HS-27A (cell line): ENCODE data around the gene RAB24.
"Not testable (repeated sequence)": the region's sequence is repeated elsewhere in the genome, so short reads cannot be mapped to it uniquely, and the experiment has no call there.

Experiments used
- DNase-seq: peaks from one replicate; pipeline ENCODE4 v3.0.0-alpha.2; 2012; ENCODE audit warnings: low read depth, missing footprints

The RAB24 gene

DNA sequence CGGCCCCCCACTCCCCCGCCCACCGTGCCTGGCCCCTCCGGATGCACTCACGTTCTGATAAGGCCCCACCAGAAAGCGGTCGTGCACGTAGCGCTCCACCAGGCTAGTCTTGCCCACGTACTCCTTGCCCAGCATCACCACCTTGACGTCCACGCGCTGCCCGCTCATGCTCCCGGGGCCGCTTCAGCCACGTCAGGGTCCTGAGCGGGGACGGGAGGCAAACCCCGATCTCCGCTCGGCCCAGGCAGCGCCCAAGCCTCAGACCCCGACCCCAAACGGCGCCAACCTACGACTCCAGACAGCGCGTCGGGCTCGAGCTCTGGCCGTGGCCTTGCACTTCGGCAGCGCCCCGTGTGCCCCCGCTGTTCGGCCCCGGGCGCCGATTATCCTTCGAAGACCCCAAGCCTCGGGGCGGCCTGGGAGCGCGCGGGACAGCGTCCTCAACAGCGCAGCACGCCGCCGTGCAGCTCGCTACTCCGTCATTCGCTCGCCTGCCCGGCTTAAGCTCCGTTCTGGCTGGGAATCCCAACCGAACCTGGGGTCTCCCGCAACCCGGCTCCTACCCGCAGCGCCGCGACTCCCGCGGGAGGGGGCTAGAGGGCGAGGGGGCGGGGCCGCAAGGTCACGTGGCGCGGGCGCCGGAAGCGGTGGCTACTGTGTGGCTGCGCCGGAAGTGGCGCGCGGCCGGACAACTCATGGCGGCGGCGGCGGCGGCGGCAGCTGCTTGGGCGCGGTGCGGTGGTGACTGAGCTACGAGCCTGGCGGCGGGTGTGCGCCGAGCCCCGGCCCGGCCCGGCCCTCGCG, at the start of gene RAB24, which contains the start of gene PRELID1:
RAB24 (minus strand) TSS at position 599 of the 804 bp plus-strand sequence; CDS start at position 168, 431 bp downstream.
PRELID1 (plus strand) TSS at position 679 of the 804 bp plus-strand sequence. CDS start 187 bp downstream, outside the sequence.
- DNase-seq, result no peak

DNA sequence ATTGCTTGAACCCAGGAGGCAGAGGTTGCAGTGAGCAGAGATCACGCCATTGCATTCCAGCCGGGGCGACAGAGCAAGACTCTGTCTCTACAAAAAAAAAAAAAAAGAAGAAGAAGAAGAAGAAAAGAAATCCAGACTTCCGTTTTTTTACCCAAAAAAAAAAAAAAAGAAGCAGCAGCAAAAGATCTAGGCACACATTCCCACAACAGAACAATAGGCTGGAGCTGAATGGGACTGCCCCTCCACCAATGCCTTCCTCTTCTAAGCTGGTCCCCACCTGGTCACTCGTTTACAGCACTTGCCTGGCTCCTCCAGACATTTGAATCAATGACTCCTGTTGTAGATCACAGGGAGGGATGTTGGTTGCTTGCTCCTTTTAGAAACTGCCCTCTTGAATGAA, 49.6 kb upstream of the RAB24 start:
- no peak for DNase-seq

DNA sequence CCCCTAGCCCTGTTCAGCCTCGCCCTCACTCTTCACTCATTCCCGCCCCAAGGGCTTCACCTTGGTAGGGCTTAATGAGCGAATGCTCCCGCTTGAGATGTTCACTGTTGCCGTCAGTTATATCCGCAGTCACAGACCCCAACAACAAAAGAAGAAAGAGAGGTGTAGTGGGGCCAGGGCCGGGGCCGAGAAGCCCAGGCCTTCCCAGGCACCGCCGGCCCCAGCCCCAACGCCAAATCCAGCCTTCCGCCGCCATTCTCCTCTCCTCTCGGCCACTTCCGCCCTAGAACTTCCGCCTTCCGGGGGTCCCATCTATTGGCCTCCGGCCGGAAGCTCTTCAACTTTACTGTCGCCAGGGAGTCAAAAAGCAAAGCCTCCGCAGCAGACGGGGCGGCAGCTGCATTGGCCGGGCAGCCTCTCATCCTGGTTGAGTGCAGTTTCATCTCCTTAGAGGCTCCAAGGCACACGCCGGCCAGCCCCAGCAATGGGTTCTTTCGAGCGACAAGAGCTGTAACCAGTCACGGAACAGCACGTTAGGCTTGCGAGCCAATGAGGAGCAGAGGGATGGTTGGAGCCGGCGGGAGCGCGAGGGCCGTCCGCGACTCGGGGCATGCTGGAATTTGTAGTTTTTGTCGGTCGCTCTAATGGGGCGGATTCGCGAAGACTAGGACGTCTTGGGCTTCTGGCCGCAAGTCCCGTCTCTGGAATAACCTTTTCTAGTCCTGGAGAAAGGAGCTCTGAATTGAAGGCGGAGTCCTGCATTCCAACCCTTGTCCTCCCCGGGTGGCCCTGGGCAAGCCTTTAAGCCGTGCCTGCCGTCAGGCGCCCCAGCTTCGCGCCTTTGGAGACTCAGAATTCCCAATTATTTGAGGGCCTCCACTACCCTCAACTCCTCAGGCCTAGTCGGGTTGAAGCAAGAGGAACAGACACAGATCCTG, 48.1 kb upstream of the RAB24 start, which contains the start of gene LMAN2:
LMAN2 (minus strand) TSS at position 277 of the 938 bp plus-strand sequence; CDS start at position 256, 21 bp downstream.
- peak; percentile 78 for DNase-seq

DNA sequence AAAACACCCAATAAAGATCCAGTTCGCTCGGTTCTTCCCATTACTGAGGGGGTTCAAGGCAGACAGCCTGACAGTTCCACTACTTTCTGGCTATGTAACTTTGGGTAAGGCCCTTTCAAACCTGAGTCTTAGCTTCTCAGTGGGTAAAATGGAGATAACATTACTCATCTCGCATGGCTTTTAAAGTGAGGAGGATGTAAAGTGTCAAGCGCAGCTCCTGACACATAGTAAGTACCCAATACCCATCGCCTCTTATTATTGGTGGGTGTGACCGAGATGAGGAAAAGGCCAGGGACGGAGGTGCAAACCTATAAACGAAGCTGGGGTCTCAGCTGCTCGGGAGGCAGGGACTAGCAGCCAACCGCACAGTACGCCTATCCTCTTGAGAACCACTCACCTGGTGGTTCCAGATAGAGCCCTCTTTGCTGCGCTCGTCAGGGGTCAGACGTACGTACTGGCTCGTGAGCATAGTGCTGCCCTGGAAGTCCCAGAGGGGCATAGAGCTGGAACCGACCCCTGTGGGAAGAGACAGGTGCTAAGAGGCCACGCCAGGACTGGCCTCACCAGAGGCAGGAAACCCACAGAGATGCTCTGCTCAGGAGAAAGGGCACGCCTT, 47.4 kb upstream of the RAB24 start:
- no peak for DNase-seq

DNA sequence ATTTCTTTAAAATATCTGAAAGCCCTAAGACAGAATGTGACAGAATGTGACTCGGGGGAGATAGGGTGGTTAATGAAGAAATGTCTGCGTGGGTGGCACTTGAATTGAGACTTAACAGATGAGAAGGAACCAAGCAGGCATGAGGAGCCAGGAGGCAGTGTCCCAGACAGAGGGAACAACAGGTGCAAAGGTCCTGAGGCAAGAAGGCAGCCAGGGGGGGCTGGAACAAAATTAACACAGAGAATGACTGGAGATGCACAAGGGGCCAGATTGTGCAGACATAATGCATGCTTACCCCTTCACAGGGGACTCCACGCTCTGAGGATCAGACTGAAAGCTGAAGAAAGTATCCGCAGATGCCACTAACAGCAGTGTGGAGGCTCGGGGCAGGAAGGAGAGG, 46.2 kb upstream of the RAB24 start:
- DNase-seq, result no peak

DNA sequence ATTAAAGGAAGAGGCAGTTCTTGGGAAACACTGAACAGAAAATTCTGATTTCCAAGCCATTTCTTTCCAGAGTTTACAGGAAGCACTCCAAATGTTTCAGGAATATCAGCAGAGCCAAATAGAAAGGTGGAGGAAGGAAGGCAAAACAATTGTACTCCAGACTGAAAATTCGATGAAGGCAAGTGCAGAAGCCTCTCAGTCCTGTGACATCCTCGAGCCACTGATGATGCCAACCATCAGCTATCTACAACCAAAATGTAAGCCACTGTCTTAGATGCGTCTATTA, 45.8 kb upstream of the RAB24 start:
- no peak for DNase-seq

DNA sequence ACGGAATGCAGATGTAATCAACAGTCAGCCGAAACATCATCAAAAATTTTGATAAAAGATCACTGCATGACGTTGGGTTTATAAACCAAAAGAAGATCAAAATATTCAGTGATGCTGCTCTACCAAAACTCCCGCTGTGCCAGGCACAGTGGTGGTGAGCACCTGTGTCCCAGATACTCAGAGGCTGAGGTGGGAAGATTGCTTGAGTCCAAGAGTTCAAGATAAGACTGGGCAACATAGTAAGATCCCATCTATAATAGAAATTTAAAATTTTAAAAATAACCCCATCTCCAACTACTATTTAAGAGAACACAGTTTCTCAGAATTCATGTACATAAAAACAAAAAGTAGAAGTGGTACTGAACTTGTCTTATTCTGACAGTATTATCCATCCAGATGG, 44.2 kb upstream of the RAB24 start:
- no peak for DNase-seq

DNA sequence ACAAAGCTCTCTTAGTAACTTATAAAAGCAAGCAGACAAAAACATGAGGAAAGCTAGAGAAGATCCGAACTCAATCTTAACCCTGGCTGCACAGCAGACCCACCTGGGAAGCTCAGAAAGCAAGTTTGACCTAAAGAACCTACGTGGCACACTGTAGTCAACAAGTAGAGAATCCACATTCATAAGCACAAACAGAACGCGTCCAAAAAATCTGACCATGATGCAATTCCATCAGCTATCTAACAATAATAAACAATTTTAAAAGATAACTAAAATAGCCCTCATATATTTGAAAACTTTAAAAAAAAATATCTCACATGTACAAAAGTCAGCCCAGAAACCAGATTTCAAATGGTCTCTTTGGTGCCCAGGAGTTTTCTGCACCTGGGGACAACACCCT, 43.3 kb upstream of the RAB24 start:
- no peak for DNase-seq

DNA sequence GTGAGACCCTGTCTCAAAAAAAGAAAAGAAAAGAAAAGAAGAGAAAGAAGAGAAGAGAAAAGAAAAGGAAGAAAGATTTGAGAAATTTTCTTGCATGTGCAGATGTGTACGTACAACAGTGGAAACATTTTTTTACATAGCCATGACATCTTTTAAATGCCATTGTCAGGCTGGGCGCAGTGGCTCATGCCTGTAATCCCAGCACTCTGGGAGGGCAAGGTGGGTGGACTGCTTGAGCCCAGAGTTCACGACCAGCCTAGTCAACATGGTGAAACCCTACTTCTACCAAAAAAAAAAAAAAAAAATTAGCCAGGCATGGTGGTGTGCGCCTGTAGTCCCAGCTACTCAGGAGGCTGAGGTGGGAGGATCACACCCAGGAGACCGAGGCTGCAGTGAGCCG, 41.4 kb upstream of the RAB24 start:
- no peak for DNase-seq

DNA sequence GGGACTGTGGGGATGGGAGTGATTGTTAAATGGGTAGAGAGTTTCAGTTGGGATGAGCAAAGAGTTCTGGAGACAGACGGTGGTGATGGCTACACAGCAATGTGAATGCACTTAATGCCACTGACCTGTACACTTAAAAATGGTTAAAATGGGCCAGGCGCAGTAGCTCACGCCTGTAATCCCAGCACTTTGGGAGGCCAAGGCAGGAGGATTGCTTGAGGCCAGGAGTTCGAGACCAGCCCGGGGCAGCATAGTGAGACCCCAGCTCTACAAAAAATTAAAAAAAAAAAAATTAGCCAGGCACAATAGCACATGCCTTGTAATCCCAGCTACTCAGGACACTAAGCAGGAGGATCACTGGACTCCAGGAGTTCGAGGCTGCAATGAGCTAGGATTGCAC, 40.3 kb upstream of the RAB24 start:
- DNase-seq, result no peak

DNA sequence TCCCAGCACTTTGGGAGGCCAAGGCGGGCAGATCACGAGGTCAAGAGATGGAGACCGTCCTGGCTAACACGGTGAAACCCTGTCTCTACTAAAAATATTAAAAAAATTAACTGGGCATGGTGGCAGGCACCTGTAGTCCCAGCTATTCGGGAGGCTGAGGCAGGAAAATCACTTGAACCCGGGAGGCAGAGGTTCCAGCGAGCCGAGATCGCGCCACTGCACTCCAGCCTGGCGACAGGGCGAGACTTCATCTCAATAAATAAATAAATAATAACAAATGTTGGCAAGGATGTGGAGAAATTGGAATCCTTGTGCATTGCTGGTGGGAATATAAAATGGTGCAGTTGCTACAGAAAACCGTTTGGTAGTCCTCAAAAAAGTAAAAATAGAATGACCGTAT, 39.5 kb upstream of the RAB24 start:
- DNase-seq, result not testable (repeated sequence)

DNA sequence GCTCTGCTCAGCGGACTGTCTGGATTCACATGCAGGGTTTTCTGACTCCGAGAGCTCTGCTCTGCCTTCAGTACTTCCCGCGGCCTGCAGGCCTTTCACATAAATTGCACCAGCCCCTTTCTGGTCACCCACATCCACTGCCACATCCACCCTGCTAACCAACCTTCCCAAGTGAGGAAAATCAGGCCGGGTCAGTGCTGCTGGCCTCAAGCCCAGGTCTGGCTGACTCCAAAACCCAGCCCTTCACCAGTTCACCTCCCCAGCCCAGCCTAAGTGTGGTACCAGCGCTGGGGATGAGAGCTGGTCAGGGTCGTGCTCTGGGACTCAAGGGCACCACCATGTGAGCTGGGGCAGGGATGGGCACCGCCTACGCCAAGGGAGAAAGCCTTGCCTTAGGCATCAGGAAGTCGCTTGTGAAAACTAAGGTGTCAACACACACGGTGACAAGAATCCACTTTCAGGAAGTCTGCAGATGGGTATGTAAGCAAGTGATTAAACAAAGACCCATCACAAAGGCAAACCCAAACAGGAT, 35.7 kb upstream of the RAB24 start:
- DNase-seq, result no peak

DNA sequence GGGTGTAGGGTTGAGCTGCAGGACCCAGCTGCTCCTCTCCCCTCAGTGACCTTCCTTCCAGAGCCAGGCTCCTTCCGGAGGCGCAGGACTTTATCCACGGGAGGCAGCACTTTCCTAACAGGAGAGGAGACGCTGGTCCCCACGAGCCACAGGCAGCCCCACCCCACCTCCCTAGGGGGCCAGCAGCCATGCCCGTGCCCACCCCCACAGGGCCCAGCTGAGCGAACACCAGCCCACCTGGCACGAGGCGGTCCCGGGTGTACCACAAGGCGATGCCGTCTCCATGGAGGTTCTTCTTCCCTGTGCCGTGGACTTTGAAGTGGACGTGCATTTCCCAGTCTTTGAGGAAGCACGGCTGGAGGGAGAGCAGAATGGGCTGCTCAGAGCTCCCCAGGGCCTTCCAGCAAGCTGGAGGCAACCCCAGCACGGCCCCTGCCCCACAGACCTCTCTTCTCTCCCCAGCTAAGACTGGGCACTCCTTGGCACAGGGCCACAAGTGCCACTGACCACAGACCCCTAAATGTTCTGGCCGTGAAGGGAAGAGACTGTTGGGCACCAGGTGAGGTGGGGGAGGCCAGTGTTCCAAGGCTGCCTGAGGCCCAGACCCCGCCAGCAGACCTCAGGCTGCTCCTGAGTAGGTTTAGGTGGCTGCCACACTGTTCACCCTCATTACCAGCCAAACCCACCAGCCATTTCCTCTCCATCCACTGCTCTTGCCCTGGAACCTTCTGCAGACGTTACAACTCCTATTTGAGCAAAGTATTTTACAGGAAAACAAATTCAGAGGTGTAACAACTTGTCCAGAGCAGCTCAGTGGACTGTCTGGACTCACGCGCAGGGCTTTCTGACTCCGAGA, 35.0 kb upstream of the RAB24 start:
- no peak for DNase-seq

DNA sequence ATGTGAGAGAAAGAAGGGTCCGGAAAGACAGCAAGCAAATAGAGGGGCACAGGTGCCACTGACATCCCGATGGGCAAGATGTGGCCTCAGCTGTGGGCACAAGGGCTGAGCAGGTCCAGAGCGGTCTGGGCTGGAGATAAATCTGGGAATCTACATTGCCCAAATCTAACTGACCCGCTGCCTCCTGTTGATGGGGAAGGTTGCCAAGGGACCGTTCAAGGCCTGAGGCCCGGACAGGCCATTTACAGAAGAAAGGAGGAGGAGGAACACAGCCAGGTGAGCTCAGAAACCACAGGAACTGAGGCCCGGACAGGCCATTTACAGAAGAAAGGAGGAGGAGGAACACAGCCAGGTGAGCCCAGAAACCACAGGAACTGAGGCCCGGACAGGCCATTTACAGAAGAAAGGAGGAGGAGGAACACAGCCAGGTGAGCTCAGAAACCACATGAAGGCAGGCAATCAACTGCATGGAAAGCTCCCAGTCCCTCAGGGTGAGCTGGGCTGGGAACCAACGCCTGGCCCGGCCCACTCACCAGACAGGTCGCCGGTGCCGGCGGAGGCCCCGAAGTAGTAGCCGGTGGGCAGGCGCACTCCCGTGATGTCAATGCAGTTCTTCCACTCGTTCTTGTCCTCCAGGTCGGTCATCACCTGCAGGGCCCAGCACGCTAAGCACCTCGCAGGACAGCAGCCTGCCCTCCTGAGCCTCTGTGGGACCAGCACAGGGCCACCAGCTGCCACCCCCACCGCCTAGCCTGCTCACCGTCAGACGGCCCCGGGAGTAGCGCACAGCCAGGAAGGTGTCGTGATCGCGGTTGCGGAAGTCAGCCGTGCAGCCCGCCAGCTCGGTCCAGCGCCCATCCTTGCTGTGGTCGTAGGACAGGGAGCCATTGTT, 33.3 kb upstream of the RAB24 start:
- no peak for DNase-seq

DNA sequence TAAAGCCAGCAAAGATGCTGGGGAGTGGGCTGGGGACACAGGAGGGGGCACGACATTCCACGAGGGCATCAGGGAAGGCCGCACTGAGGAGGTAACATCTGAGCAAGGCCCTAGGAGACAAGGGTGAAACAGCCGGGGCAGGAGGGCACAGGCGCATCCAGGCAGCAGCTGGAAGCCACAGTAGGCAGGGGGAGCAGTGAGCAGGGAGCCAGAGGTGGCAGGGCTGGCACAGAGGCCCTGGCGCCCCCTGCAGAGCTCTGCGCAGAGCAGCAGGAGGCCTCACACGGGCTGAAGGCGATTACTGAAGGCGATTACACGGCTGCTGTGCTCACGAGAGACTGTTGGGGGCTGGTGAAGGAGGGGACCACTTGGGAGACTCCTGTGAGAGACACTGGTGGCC, 32.6 kb upstream of the RAB24 start:
- DNase-seq, result no peak

DNA sequence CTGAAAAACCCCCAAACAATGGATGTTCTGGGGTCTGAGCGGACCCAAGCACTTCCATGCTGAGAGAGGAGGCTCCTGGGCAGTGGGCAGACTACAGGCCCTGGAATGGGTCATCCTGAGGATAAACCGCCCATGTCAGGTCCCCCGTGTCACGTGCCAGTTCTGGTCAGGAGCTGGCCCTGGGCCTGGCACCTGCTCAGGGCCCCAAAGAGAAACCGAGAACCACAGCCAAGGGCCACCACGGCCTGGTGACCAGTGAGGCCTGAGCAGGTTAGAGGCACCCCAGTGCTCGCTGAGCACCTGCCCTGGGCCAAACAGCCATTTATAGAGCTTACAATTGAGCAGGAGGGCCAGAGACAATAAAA, 32.2 kb upstream of the RAB24 start:
- no peak for DNase-seq

DNA sequence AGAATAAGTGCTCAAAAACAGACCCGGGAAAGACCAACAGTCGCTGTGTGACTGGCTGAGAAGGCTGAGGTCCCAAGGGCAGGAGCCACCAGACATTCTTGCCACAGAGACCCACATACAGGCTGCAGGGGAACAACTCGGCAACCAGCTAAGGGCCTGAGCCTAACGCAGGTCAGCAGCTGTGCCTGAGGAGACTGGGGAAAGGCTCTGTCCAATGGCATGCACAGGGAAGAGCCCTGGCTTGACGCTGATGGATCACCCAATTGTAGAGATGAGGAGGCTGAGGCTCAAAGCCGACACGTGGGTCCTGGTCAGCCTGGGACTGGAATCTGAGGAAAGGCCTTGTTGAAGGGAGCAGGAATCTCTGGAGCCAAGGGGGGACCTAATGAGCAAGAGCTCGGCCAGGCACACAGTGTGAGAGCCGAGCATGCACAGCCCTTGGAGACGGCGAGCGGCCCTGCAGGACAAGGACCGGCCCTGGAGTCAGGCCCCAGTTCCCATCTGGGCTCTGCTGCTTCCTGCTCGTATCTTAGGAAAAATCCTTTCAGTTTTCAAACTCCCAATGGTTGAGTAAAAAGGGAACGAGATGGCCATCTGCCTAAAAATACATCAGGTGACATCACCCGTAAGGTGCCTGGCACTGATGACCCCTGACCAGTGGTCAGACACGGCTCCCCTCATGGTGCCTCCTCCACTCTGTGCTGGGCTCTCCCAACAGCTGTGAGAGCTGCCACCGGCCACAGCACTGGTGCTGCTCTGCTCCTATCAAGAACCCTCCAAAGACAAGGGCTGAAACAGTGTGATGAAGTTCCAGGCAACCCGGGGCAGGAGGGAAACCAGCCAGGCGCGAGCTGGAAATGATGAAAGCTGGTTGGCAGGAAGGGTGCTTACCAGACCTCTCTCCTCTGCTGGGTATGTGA, 31.5 kb upstream of the RAB24 start:
- no peak for DNase-seq

DNA sequence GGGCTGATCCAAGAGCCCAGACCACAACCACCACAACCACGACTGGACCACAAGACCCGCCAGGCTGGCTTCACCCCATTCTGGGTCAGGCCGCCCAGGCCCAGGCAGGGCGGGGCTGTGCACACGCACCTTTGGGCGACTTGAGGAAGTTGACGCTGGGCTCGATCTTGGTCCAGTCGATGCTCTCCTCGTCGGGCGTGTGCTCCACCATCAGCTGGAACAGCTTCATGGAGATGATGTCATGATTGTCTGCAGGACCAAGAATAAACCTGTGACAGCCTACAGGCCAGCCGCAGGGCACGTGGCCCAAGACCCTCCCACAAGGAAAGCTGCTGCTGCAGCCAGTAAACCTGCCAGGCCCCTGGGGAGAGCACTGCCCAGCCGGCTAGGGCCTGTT, 30.6 kb upstream of the RAB24 start:
- no peak for DNase-seq

DNA sequence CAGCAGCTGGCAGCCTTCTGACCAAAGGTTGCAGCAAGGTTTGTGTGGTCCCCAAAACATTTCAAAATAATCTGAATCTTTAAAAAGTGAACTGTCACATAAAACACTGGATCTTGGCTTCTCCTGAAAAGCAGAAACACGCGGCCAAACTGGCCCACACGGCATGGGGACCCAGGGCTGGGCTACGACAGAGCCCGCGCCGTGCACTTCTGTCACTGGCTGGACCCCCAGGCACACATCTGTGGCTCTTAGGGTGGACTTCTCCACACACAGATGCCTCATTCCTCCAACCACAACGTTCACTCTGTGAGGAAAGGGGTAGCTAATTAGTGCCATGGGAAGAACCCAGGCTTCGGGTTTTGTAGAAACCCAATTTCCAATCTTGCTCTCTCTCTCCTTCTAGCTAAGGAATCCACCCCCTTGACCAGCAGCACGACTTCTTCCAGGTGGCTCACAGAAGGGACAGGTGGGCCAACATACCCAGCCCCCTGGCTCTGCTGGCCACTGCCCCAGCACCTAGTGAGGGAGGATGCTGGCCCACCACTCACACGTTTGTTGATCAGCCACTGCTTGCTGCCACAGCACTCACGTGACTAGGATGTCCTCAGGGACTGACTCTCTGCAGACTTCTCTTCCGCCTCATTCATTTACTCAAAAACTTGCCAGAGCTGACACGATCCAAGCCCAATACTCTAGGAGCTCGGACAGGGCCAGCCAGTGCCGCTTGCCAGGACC, 30.1 kb upstream of the RAB24 start:
- no peak for DNase-seq
